ENCODE results near the gene TTLL8. TPM values are rescaled to one million over a fixed set of nuclear protein-coding genes. Genes with fewer than 3 reads are reported as not detected.

TTLL8 gene
- total and polyA plus RNA-seq, 2 of the 8 experiments (the other 6 are each of a cell fraction or from before 2014, with no cell fraction given), result not detected

DNA sequence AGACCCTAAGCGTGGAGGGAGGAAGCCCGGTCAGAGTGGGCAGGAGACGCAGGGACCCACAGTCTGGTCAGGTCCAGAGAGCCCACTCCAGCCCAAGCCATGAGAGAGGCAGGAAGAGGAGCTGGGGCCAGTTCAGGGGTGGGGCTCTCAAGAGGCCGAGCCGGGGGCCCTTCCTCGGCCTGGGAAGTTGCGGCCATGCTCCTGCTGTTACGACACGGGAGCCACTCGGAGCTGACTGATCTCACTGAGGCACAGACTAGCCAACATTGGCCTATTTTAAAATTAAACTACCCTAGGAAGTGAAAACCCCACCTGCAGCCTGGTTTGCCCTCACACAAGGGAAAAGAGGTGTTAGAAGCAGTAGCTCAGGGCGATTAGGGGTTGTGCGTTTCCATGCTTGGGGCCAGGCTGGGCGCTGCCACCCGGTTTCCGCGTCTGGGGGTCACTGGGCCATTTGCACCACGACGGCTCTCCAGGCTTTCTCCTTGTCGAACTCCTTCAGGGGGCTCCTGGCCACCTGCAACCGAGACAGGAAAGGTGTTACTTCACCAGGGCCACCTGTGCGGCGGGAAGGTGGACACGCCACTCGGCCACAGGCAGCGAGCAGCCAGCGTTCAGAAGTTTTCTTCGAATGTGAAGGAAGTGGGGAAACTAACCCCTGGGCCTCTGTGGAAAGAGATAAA, 3.2 kb upstream of the TTLL8 start:
- H3K23ac ChIP-seq (ENCODE audit: insufficient read length), result no peak overlapping the region
- no peaks in the 10 kb centered on the region for H3K36me3 ChIP-seq (ENCODE audit: control insufficient read depth in 2 of 4, insufficient read depth in 4 of 4, low read length in 3 of 4)
- H3K4me2 ChIP-seq (ENCODE audit: insufficient read depth in 1 of 2, low read depth in 2 of 2, low read length in 2 of 2), result no peak overlapping the region
- no peaks in the 10 kb centered on the region for H3K9me3 ChIP-seq (ENCODE audit: insufficient read depth in 2 of 2, low read depth in 1 of 2, low read length in 1 of 2)
- ChIA-PET CTCF (ENCODE audit: partially characterized antibody) (interaction anchor here (0.9 to 2.9 kb wide), 6 partner anchors 13 to 131 kb away, joined by 3 to 10 read pairs (median 4); no protein-coding TSS in a partner anchor), POLR2A (ENCODE audit: partially characterized antibody) (no interaction called here)
- no peak overlapping the region for H2BK12ac ChIP-seq (ENCODE audit: low read depth, low read length)
- peak overlapping the region; percentile 22; the same call in 1 of the 2 replicates for H4K8ac ChIP-seq (ENCODE audit: extremely low read depth, insufficient read depth, low read length)
- no peak overlapping the region for H4K91ac ChIP-seq (replicated peaks; ENCODE audit: insufficient read length, low read length)
- no peaks in the 10 kb centered on the region for H3K79me2 ChIP-seq (ENCODE audit: control insufficient read depth in 1 of 2, insufficient read depth in 2 of 2, low read length in 2 of 2)
- no peak overlapping the region for H2BK120ac ChIP-seq (replicated peaks; ENCODE audit: low read depth, low read length)
- no peak overlapping the region for H3K27ac ChIP-seq (ENCODE audit: low read depth, low read length)
- H3K4me3 ChIP-seq (ENCODE audit: extremely low read depth in 1 of 4, insufficient read depth in 2 of 4, low read depth in 3 of 4, low read length in 4 of 4), result no peak overlapping the region
- no peak for FAIRE-seq
- no peak overlapping the region for H4K5ac ChIP-seq (ENCODE audit: insufficient read length, low read depth, low read length)
- no peak for DNase-seq (ENCODE audit: low read depth in 1 of 2, low spot score in 2 of 2)
- no peak overlapping the region for H3K9ac ChIP-seq (replicated peaks in 1 of 4; ENCODE audit: extremely low read depth in 1 of 4, low read depth in 3 of 4, low read length in 3 of 4)
- no peak overlapping the region for H3K18ac ChIP-seq (ENCODE audit: extremely low read depth, low read length)
- peaks cover 15% of the 10 kb centered on the region; the same call in 1 of the 2 replicates for H3K23me2 ChIP-seq (ENCODE audit: low read depth, low read length)
- H3K4ac ChIP-seq (replicated peaks; ENCODE audit: insufficient read length, low read depth, low read length), result no peak overlapping the region
- H3K79me1 ChIP-seq (ENCODE audit: low read depth, low read length), result no peaks in the 10 kb centered on the region
- H2BK15ac ChIP-seq (ENCODE audit: low read length), result no peak overlapping the region
- WGBS, 2 experiments (ENCODE audit: extremely low coverage in 1 of 2, insufficient coverage in 1 of 2, insufficient read length in 1 of 2, insufficient replicate concordance in 2 of 2, low coverage in 1 of 2, low lambda C conversion rate in 2 of 2, missing lambda C conversion rate in 1 of 2), result 88% methylated on average over 24 of the region's 27 CpGs; no CpG with 5 or more reads in 1 of the 2 experiments
- H2AFZ ChIP-seq (ENCODE audit: low read length), result no peak overlapping the region
- H2BK5ac ChIP-seq (ENCODE audit: low read depth, low read length), result no peak overlapping the region
- no peak overlapping the region for H3K56ac ChIP-seq (replicated peaks; ENCODE audit: insufficient read length, low read depth, low read length)
- H2BK20ac ChIP-seq (ENCODE audit: low read length), result no peak overlapping the region
- H3K27me3 ChIP-seq (replicated peaks in 1 of 4; ENCODE audit: control insufficient read depth in 3 of 4, extremely low read depth in 1 of 4, insufficient read depth in 3 of 4, low read length in 3 of 4), result peaks cover 8 to 20% (median 11%) of the 10 kb centered on the region in 4 experiments
- no peak overlapping the region for H3K14ac ChIP-seq (ENCODE audit: insufficient read length)
- H2AK5ac ChIP-seq (ENCODE audit: low read depth, low read length), result no peak overlapping the region
- H4K20me1 ChIP-seq (replicated peaks in 1 of 2; ENCODE audit: control insufficient read depth in 1 of 2, insufficient read depth in 2 of 2, low read length in 2 of 2), result no peaks in the 10 kb centered on the region
- peaks cover 0 to 11% (median 2%) of the 10 kb centered on the region in 4 experiments; a peak in 4 of 7 replicates for H3K4me1 ChIP-seq (replicated peaks in 1 of 4; ENCODE audit: control insufficient read depth in 3 of 4, insufficient read depth in 4 of 4, low read length in 3 of 4)
- TF ChIP-seq JUN (IDR thresholded peaks at IDR 0.05; ENCODE audit: low read depth, low read length) (no peak), NANOG (IDR thresholded peaks at IDR 0.05; ENCODE audit: insufficient read depth, low read depth, low read length, poor library complexity, severe bottlenecking) (no peak), TBP (IDR thresholded peaks at IDR 0.05; ENCODE audit: low read depth, low read length) (no peak), KDM1A (IDR thresholded peaks at IDR 0.05; ENCODE audit: borderline replicate concordance, low read length) (no peak), RFX5 (IDR thresholded peaks at IDR 0.05; ENCODE audit: borderline replicate concordance, low read depth, low read length) (no peak), SIRT6 (IDR thresholded peaks at IDR 0.05; ENCODE audit: low read length) (no peak), YY1 (IDR thresholded peaks at IDR 0.05; ENCODE audit: low read depth, low read length) (no peak), CREB1 (IDR thresholded peaks at IDR 0.05) (no peak), BACH1 (IDR thresholded peaks at IDR 0.05; ENCODE audit: low read length) (no peak), SUZ12 (IDR thresholded peaks at IDR 0.05; ENCODE audit: low read length) (no peak), CBX8 (IDR thresholded peaks at IDR 0.05; ENCODE audit: borderline replicate concordance, low read depth, low read length) (no peak), RNF2 (IDR thresholded peaks at IDR 0.05; ENCODE audit: borderline replicate concordance, low read depth, low read length, missing control alignments, poor library complexity, severe bottlenecking) (no peak), RAD21 (IDR thresholded peaks at IDR 0.05 in 1 of 2, conservative IDR thresholded peaks at IDR 0.05 in 1 of 2; ENCODE audit: low read depth in 2 of 2, low read length in 2 of 2) (no peak)

Data from H1 (cell line).